GM19193 (cell line): ENCODE data around the gene HMGB3.
A peak's percentile ranks its signal among the peaks of the same experiment; 100 is the strongest.

Experiments used
- POLR2A ChIP-seq: IDR thresholded peaks from 4 replicates; pipeline ENCODE4 v1.6.1; 2011; ENCODE audit not compliant: insufficient read depth, insufficient read length; ENCODE audit errors: extremely low read depth

The HMGB3 gene

GRCh38 chrX:150982788-150983520 lies at the start of gene HMGB3:
HMGB3 (plus strand) TSS chrX:150983335; CDS start chrX:150985600, 2,265 bp downstream.
- TF ChIP-seq POLR2A, result peak; percentile 30

GRCh38 chrX:150933945-150934350 lies 49.2 kb upstream of the HMGB3 start:
- no peak for TF ChIP-seq POLR2A

- no peak for TF ChIP-seq POLR2A
These were observed 48.7 kb upstream of the HMGB3 start for GRCh38 chrX:150934453-150934852.

GRCh38 chrX:150935467-150935866 lies 47.7 kb upstream of the HMGB3 start:
- no peak for TF ChIP-seq POLR2A

- no peak for TF ChIP-seq POLR2A
These were observed 46.6 kb upstream of the HMGB3 start for GRCh38 chrX:150936556-150936955.

GRCh38 chrX:150940844-150941495 lies 42.2 kb upstream of the HMGB3 start:
- TF ChIP-seq POLR2A, result no peak

- no peak for TF ChIP-seq POLR2A
These were observed 41.6 kb upstream of the HMGB3 start for GRCh38 chrX:150941580-150941979.

- no peak for TF ChIP-seq POLR2A
These were observed 40.1 kb upstream of the HMGB3 start for GRCh38 chrX:150942942-150943594.

- no peak for TF ChIP-seq POLR2A
These were observed 38.9 kb upstream of the HMGB3 start for GRCh38 chrX:150944233-150944632.

GRCh38 chrX:150954951-150955350 lies 28.2 kb upstream of the HMGB3 start:
- TF ChIP-seq POLR2A, result no peak

GRCh38 chrX:150955590-150955989 lies 27.5 kb upstream of the HMGB3 start:
- TF ChIP-seq POLR2A, result no peak

GRCh38 chrX:150958177-150958576 lies 25.0 kb upstream of the HMGB3 start:
- TF ChIP-seq POLR2A, result no peak

- TF ChIP-seq POLR2A, result no peak
These were observed 23.6 kb upstream of the HMGB3 start for GRCh38 chrX:150959557-150959956.

- TF ChIP-seq POLR2A, result no peak
These were observed 21.5 kb upstream of the HMGB3 start for GRCh38 chrX:150961631-150962030.

GRCh38 chrX:150966235-150966634 lies 16.9 kb upstream of the HMGB3 start:
- TF ChIP-seq POLR2A, result no peak

GRCh38 chrX:150966742-150967141 lies 16.4 kb upstream of the HMGB3 start:
- no peak for TF ChIP-seq POLR2A
